GM08714 (cell line): ENCODE results near the gene CBFA2T2.
"Not testable (repeated sequence)": the region's sequence is repeated elsewhere in the genome, so short reads cannot be mapped to it uniquely, and the experiment has no call there.

ENCODE experiments used
- H3K4me3 ChIP-seq: fragments of 200-500 bp; sonication (Bioruptor generic); 2 replicates; pipeline ENCODE4 v1.5.1; 2014; ENCODE audit warnings: mild to moderate bottlenecking, low read length, inconsistent platforms
- ZNF274 ChIP-seq: IDR thresholded peaks from 2 replicates; pipeline ENCODE4 v1.6.1; 2012; ENCODE audit warnings: mild to moderate bottlenecking, low read depth, low read length

The CBFA2T2 gene

GRCh38 chr20:33541074-33541473 lies 51.2 kb downstream of the CBFA2T2 start:
- TF ChIP-seq ZNF274 = no peak
- H3K4me3 ChIP-seq = no peak overlapping the region

GRCh38 chr20:33541797-33542196 lies 51.9 kb downstream of the CBFA2T2 start:
- H3K4me3 ChIP-seq = no peak overlapping the region
- TF ChIP-seq ZNF274 = no peak

DNA sequence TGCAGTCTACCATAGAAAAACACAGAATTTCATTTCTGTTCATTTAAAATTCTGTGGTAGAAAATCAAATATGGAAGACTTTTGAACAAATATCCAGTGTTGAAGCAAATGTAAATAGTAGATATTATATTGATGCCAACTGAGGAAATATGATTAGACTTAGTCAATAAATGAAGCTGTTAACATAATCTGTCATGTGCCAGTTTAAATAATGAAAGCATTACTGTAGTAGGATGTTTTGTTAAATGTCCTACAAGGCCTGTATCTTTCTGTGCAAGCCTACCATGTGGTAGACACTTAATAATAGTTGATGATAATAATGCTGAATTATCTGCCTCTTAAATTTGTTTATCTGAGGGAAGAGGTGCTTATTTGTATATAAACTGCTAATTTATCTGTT lies 55.9 kb downstream of the CBFA2T2 start:
- no peak for TF ChIP-seq ZNF274
- H3K4me3 ChIP-seq = no peak overlapping the region

DNA sequence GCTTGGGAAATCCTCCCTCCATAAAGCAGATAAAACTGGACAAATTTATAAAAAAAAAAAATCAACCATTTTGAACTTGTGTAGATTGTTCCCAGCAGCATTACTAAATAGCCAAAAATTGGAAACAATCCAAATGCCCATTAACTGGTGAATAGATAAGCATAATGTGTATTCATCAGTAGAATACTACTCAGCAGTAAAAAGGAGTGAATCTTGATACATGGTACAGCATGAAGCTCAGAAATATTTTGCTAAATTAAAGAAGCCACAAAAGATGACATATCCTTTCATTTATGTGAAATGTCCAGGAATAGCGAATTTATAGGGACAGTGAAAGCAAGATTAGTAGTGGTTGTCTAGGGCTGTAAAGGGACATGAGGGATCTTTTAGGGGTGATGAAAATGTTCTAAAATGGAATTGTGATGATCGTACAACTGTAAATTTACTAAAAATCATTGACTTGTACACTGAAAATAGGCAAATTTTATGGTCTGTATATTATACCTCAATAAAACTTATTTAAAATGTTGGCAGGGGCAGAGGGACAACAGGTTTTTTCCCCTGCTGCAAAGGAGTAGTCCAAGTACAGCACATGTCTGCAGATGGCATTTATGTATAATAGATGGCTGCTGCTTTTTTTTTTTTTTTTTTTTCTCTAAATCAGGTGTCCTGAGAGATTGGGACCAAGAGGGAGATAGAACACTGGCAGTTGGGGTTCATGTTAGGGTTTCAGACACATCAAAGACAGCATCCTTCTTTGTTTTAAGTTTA lies 59.5 kb downstream of the CBFA2T2 start:
- H3K4me3 ChIP-seq = no peak overlapping the region
- no peak for TF ChIP-seq ZNF274

- H3K4me3 ChIP-seq = no peak overlapping the region
- no peak for TF ChIP-seq ZNF274
Measured at GRCh38 chr20:33551778-33552177, 61.9 kb downstream of the CBFA2T2 start.

GRCh38 chr20:33552519-33552918 lies 62.6 kb downstream of the CBFA2T2 start:
- TF ChIP-seq ZNF274 = no peak

GRCh38 chr20:33553516-33553915 lies 63.6 kb downstream of the CBFA2T2 start:
- H3K4me3 ChIP-seq = no peak overlapping the region
- TF ChIP-seq ZNF274 = no peak

More at GRCh38 chr20:33552519-33552918, 62.6 kb downstream of the CBFA2T2 start:
- H3K4me3 ChIP-seq = no peak overlapping the region

- TF ChIP-seq ZNF274 = no peak
- 0 out of 2 replicates have a peak overlapping the region, but pooled peaks have one; percentile 35 for H3K4me3 ChIP-seq
Measured at GRCh38 chr20:33554914-33555420, 65.1 kb downstream of the CBFA2T2 start.

- no peak for TF ChIP-seq ZNF274
- no peak overlapping the region for H3K4me3 ChIP-seq
Measured at GRCh38 chr20:33555755-33556154, 65.9 kb downstream of the CBFA2T2 start.

DNA sequence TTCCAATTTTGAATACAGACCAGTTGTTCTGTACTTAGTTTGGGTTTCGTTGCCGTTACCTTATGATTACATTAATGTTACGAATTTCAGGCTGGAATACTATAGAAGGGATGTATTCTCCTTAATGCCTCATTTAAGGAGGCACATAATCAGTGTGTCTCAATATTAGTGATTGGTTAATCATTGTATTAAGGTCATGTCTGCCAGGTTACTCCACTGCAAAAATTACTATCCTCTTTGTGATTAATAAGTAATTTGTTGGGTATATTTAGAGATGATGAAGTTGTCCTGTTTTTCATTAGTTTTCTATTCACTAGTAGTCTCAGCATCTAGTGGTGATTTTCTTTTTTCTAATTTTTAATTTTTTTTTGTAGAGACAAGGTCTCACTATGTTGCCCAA lies 66.3 kb downstream of the CBFA2T2 start:
- no peak for TF ChIP-seq ZNF274
- no peak overlapping the region for H3K4me3 ChIP-seq

GRCh38 chr20:33558348-33559144 lies 68.7 kb downstream of the CBFA2T2 start:
- no peak for TF ChIP-seq ZNF274
- no peak overlapping the region for H3K4me3 ChIP-seq

- H3K4me3 ChIP-seq = no peak overlapping the region
- TF ChIP-seq ZNF274 = no peak
Measured at GRCh38 chr20:33559212-33559611, 69.3 kb downstream of the CBFA2T2 start.

GRCh38 chr20:33560026-33560425 lies 70.1 kb downstream of the CBFA2T2 start:
- no peak for TF ChIP-seq ZNF274
- no peak overlapping the region for H3K4me3 ChIP-seq

- H3K4me3 ChIP-seq = not testable (repeated sequence)
Measured at GRCh38 chr20:33561053-33561452, 71.2 kb downstream of the CBFA2T2 start.
